ENCODE results near the gene SINHCAF. TPM values are rescaled to one million over a fixed set of nuclear protein-coding genes. Genes with fewer than 3 reads are reported as not detected.

Gene SINHCAF
- total RNA-seq, 1 experiment from 2014 or later: 68.8 TPM

DNA sequence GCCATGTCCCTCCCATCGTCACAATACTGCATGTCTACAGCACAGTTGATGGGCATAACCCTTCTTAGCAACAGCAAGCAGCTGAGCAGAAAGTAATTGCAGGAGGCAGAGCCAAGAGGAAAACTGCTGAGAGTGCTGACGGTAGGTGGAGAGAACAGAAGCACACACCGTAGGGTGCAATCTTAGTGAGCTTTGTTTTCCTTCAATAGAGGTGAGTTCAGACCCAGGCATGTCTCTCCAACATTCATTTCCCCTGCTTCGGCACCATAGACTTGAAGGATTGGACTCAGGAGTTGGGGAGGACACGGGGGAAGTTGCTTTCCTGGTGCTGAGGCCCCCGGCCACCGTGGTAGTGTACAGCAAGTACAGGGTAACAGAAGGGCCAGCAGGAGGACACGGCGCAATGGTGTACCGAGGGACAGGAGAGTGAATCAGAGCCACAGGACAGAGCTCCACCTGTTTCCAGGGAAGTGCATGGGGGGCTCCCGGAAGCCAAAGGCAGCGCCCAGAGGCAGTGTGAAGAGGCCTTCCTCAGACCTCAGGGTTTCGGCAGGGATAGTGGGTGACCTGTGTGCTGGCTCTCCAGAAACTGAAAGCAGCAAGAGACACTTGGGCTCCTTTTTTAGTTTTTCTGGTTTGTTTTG is 36.3 kb upstream of the SINHCAF start:
- Histone ChIP-seq H3K27me3 (ENCODE audit: control insufficient read depth, insufficient read depth, low read length) (no peaks in the 10 kb centered on the region), H3K27ac (ENCODE audit: low read length) (peak overlapping the region; percentile 14; the same call in 1 of the 2 replicates), H3K4me1 (ENCODE audit: control insufficient read depth, insufficient read depth, low read length) (peaks cover 12% of the 10 kb centered on the region), H3K9me3 (ENCODE audit: control insufficient read depth, insufficient read depth, low read depth, low read length) (no peaks in the 10 kb centered on the region), H3K4me3 (ENCODE audit: low read depth in 2 of 2, low read length in 2 of 2) (peak overlapping the region; percentile 16 to 43; a peak in 3 of 4 replicates), H3K36me3 (ENCODE audit: control insufficient read depth, insufficient read depth, low read length) (no peaks in the 10 kb centered on the region)
- no TSS peak for BruUV-seq (replicated peaks)
- ATAC-seq (peak; percentile 85), DNase-seq (ENCODE audit: low read depth, low spot score) (no peak)
- in situ Hi-C loops (cut with HindIII; ENCODE audit: low pct_unique_long_range_greater_than_20kb, low sequenced_read_pairs) (no loop called here), intact Hi-C loops (cut with micrococcal nuclease; ENCODE audit: unreplicated experiment) (no loop called here)
- POLR2A ChIA-PET: no interaction called here
- CTCF ChIA-PET: interaction anchor here (0.5 to 1.1 kb wide), 3 partner anchors 12 to 90 kb away, joined by 3 to 4 read pairs (median 4); no protein-coding TSS in a partner anchor
- TF ChIP-seq POLR2AphosphoS5 (IDR thresholded peaks at IDR 0.05; ENCODE audit: low read depth, low read length) (no peak), TCF7L2 (IDR thresholded peaks at IDR 0.05; ENCODE audit: low read depth, low read length) (no peak), SIN3A (IDR thresholded peaks at IDR 0.05; ENCODE audit: borderline replicate concordance, insufficient read depth, low read depth, low read length) (no peak)
- TF ChIP-seq, protein P1, sequence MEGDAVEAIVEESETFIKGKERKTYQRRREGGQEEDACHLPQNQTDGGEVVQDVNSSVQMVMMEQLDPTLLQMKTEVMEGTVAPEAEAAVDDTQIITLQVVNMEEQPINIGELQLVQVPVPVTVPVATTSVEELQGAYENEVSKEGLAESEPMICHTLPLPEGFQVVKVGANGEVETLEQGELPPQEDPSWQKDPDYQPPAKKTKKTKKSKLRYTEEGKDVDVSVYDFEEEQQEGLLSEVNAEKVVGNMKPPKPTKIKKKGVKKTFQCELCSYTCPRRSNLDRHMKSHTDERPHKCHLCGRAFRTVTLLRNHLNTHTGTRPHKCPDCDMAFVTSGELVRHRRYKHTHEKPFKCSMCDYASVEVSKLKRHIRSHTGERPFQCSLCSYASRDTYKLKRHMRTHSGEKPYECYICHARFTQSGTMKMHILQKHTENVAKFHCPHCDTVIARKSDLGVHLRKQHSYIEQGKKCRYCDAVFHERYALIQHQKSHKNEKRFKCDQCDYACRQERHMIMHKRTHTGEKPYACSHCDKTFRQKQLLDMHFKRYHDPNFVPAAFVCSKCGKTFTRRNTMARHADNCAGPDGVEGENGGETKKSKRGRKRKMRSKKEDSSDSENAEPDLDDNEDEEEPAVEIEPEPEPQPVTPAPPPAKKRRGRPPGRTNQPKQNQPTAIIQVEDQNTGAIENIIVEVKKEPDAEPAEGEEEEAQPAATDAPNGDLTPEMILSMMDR (IDR thresholded peaks at IDR 0.05): no peak
- TF ChIP-seq, protein P2, sequence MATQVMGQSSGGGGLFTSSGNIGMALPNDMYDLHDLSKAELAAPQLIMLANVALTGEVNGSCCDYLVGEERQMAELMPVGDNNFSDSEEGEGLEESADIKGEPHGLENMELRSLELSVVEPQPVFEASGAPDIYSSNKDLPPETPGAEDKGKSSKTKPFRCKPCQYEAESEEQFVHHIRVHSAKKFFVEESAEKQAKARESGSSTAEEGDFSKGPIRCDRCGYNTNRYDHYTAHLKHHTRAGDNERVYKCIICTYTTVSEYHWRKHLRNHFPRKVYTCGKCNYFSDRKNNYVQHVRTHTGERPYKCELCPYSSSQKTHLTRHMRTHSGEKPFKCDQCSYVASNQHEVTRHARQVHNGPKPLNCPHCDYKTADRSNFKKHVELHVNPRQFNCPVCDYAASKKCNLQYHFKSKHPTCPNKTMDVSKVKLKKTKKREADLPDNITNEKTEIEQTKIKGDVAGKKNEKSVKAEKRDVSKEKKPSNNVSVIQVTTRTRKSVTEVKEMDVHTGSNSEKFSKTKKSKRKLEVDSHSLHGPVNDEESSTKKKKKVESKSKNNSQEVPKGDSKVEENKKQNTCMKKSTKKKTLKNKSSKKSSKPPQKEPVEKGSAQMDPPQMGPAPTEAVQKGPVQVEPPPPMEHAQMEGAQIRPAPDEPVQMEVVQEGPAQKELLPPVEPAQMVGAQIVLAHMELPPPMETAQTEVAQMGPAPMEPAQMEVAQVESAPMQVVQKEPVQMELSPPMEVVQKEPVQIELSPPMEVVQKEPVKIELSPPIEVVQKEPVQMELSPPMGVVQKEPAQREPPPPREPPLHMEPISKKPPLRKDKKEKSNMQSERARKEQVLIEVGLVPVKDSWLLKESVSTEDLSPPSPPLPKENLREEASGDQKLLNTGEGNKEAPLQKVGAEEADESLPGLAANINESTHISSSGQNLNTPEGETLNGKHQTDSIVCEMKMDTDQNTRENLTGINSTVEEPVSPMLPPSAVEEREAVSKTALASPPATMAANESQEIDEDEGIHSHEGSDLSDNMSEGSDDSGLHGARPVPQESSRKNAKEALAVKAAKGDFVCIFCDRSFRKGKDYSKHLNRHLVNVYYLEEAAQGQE (IDR thresholded peaks at IDR 0.05; ENCODE audit: insufficient read depth in 1 of 2, low read depth in 2 of 2, low read length in 1 of 2): no peak

DNA sequence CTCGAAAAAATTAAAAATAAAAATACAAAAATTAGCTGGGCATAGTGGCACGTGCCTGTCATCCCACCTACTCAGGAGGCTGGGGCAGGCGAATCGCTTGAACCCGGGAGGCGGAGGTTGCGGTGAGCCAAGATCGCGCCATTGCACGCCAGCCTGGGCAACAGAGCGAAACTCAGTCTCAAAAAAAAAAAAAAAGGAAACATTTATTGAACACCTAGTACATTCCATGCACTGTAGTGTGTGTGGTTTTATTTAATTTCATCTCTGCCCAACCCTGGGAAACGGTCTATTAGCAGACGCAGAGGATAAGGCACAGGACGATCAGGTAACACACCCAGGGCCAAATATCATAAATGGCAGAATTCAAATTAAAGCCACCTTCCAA is 35.8 kb upstream of the SINHCAF start:
- no peak for TF ChIP-seq TCF7L2 (IDR thresholded peaks at IDR 0.05; ENCODE audit: low read depth, low read length)
- TF ChIP-seq SIN3A (IDR thresholded peaks at IDR 0.05; ENCODE audit: borderline replicate concordance, insufficient read depth, low read depth, low read length): no peak
- TF ChIP-seq, protein P2 (IDR thresholded peaks at IDR 0.05; ENCODE audit: insufficient read depth in 1 of 2, low read depth in 2 of 2, low read length in 1 of 2): no peak
- TF ChIP-seq POLR2AphosphoS5 (IDR thresholded peaks at IDR 0.05; ENCODE audit: low read depth, low read length): no peak
- TF ChIP-seq, protein P1 (IDR thresholded peaks at IDR 0.05): no peak
- BruUV-seq (replicated peaks): no TSS peak
- no peak for DNase-seq (ENCODE audit: low read depth, low spot score)
- in situ Hi-C loops (cut with HindIII; ENCODE audit: low pct_unique_long_range_greater_than_20kb, low sequenced_read_pairs): no loop called here
- Histone ChIP-seq H3K36me3 (ENCODE audit: control insufficient read depth, insufficient read depth, low read length) (no peaks in the 10 kb centered on the region), H3K4me3 (ENCODE audit: low read depth in 2 of 2, low read length in 2 of 2) (peak overlapping the region in 1 of 2 experiments; percentile 43; a peak in 2 of 4 replicates), H3K4me1 (ENCODE audit: control insufficient read depth, insufficient read depth, low read length) (peaks cover 12% of the 10 kb centered on the region), H3K9me3 (ENCODE audit: control insufficient read depth, insufficient read depth, low read depth, low read length) (no peaks in the 10 kb centered on the region), H3K27ac (ENCODE audit: low read length) (no peak overlapping the region), H3K27me3 (ENCODE audit: control insufficient read depth, insufficient read depth, low read length) (no peaks in the 10 kb centered on the region)
- CTCF ChIA-PET: interaction anchor here (0.5 to 1.1 kb wide), 2 partner anchors 19 to 89 kb away, joined by 3 to 4 read pairs; no protein-coding TSS in a partner anchor
- intact Hi-C loops (cut with micrococcal nuclease; ENCODE audit: unreplicated experiment): no loop called here
- POLR2A ChIA-PET: no interaction called here
- ATAC-seq: no peak

Measured in Panc1 (cell line).